Naive thymus-derived CD8-positive, alpha-beta T cell (primary cell): Measurements from ENCODE around the gene DUSP1. TPM values are rescaled to one million over a fixed set of nuclear protein-coding genes. Genes with fewer than 3 reads are reported as not detected.

Experiments
- ATAC-seq, 2 donors: fragments of 150-1000 bp; cut with Tn5 transposase in 1 of 2; sonication (Bioruptor Pico), chemical (Tn5 transposase) in 1 of 2; 1 replicate in 1 of 2; 2 replicates in 1 of 2; pipeline ENCODE4 v1.10.0; 2021; ENCODE audit warnings: mild to moderate bottlenecking in 2 of 2, moderate library complexity in 2 of 2
- POLR2A ChIA-PET: fragments of 350-600 bp; sonication (Branson Sonifier 250); formaldehyde crosslinking; loops from one replicate; lab custom pipeline; 2021; ENCODE audit warnings: antibody characterized with exemption; lab: Charles Lee
- DNase-seq, 10 donors: peaks; one replicate each; pipeline versions ENCODE4 v3.0.0 to v3.0.0-alpha.2; 2020 to 2022
- H3K27ac Mint-ChIP-seq, 10 donors: one replicate each; pipeline ENCODE4 v1.8.0; 2020 to 2022; ENCODE audit warnings: mild to moderate bottlenecking in 10 of 10, mixed read lengths in 10 of 10, moderate library complexity in 4 of 10, inconsistent platforms in 1 of 10
- H3K27me3 Mint-ChIP-seq, 5 donors: one replicate each; pipeline ENCODE4 v1.8.0; 2021 to 2022; ENCODE audit warnings: mixed read lengths in 5 of 5
- H3K36me3 Mint-ChIP-seq, 3 donors: one replicate each; pipeline ENCODE4 v1.8.0; 2020 to 2022; ENCODE audit warnings: mixed read lengths in 3 of 3, mild to moderate bottlenecking in 2 of 3, inconsistent platforms in 1 of 3
- H3K4me1 Mint-ChIP-seq, 4 donors: one replicate each; pipeline ENCODE4 v1.8.0; 2021 to 2022; ENCODE audit warnings: mixed read lengths in 4 of 4
- H3K4me3 Mint-ChIP-seq, 10 donors: one replicate each; pipeline ENCODE4 v1.8.0; 2020 to 2022; ENCODE audit warnings: mild to moderate bottlenecking in 10 of 10, mixed read lengths in 10 of 10, moderate library complexity in 6 of 10, inconsistent platforms in 1 of 10
- H3K9me3 Mint-ChIP-seq, 9 donors: one replicate each; pipeline ENCODE4 v1.8.0; 2020 to 2022; ENCODE audit warnings: mixed read lengths in 9 of 9, mild to moderate bottlenecking in 3 of 9, inconsistent platforms in 1 of 9, moderate library complexity in 1 of 9
- polyA plus RNA-seq, 3 donors: library from polyadenylated mRNA; unstranded; fragments of 300-500 nt; fragmentation: Illumina TruSeq; gene quantifications; one replicate each; pipeline ENCODE4 v1.2.3, GENCODE V29; 2021
- total RNA-seq, 8 experiments: library from RNA in 2 of 8; stranded (reverse) in 2 of 8; gene quantifications; one replicate each; pipeline ENCODE4 v1.2.3 and lab custom pipeline; 2021 to 2026

DUSP1 gene
- total and polyA plus RNA-seq, 5 experiments from 2014 or later, result 23.5 to 660 (median 102) TPM

GRCh38 chr5:172730222-172730621 is 40.8 kb downstream of the DUSP1 start:
- no peak for ATAC-seq
- POLR2A ChIA-PET, result no interaction called here
- H3K27me3 Mint-ChIP-seq, result no peaks in the 10 kb centered on the region
- peak overlapping the region in 3 of 10 donors; percentile 12 to 63 (median 24) for H3K27ac Mint-ChIP-seq
- no peak for DNase-seq
- H3K4me3 Mint-ChIP-seq, result no peak overlapping the region
- no peaks in the 10 kb centered on the region for H3K36me3 Mint-ChIP-seq
- H3K9me3 Mint-ChIP-seq, result no peaks in the 10 kb centered on the region
- H3K4me1 Mint-ChIP-seq, result no peaks in the 10 kb centered on the region

- POLR2A ChIA-PET, result no interaction called here
- peak overlapping the region in 1 of 10 donors; percentile 46 for H3K27ac Mint-ChIP-seq
- H3K4me1 Mint-ChIP-seq, result no peaks in the 10 kb centered on the region
- H3K36me3 Mint-ChIP-seq, result no peaks in the 10 kb centered on the region
- DNase-seq (no peak), ATAC-seq (no peak)
- no peak overlapping the region for H3K4me3 Mint-ChIP-seq
- H3K27me3 Mint-ChIP-seq, result no peaks in the 10 kb centered on the region
- H3K9me3 Mint-ChIP-seq, result no peaks in the 10 kb centered on the region
Measured at GRCh38 chr5:172729588-172729987, 41.4 kb downstream of the DUSP1 start.

- H3K27me3 Mint-ChIP-seq, result peaks cover 0 to under 1% (median 0%) of the 10 kb centered on the region in 5 donors
- H3K36me3 Mint-ChIP-seq, result no peaks in the 10 kb centered on the region
- H3K9me3 Mint-ChIP-seq, result no peaks in the 10 kb centered on the region
- DNase-seq (no peak), ATAC-seq (no peak)
- POLR2A ChIA-PET, result interaction anchor here (0.6 kb wide), 1 partner anchor 66 kb away, joined by 9 read pairs; no protein-coding TSS in a partner anchor
- H3K27ac Mint-ChIP-seq, result peak overlapping the region in 3 of 10 donors; percentile 23 to 46 (median 24)
- no peak overlapping the region for H3K4me3 Mint-ChIP-seq
- no peaks in the 10 kb centered on the region for H3K4me1 Mint-ChIP-seq
Measured at GRCh38 chr5:172728481-172729241, 42.3 kb downstream of the DUSP1 start.

GRCh38 chr5:172727551-172727950 is 43.4 kb downstream of the DUSP1 start:
- no peaks in the 10 kb centered on the region for H3K36me3 Mint-ChIP-seq
- no peaks in the 10 kb centered on the region for H3K9me3 Mint-ChIP-seq
- DNase-seq, result no peak
- peaks cover 0 to 1% (median 0%) of the 10 kb centered on the region in 5 donors for H3K27me3 Mint-ChIP-seq
- H3K4me1 Mint-ChIP-seq, result peaks cover 0 to 4% (median under 1%) of the 10 kb centered on the region in 4 donors
- ATAC-seq, result no peak
- POLR2A ChIA-PET, result interaction anchor here (0.7 to 0.9 kb wide), 2 partner anchors 37 to 43 kb away, joined by 3 read pairs; no protein-coding TSS in a partner anchor
- H3K4me3 Mint-ChIP-seq, result no peak overlapping the region
- peak overlapping the region in 2 of 10 donors; percentile 23 to 90 for H3K27ac Mint-ChIP-seq

- no peak for ATAC-seq
- peaks cover 0 to 10% (median 1%) of the 10 kb centered on the region in 4 donors for H3K4me1 Mint-ChIP-seq
- H3K4me3 Mint-ChIP-seq, result no peak overlapping the region
- peak overlapping the region in 1 of 10 donors; percentile 33 for H3K27ac Mint-ChIP-seq
- POLR2A ChIA-PET, result interaction anchor here (0.9 kb wide), 1 partner anchor 43 kb away, joined by 3 read pairs; no protein-coding TSS in a partner anchor
- no peaks in the 10 kb centered on the region for H3K9me3 Mint-ChIP-seq
- DNase-seq, result no peak
- H3K27me3 Mint-ChIP-seq, result peaks cover 0 to 1% (median 0%) of the 10 kb centered on the region in 5 donors
- no peaks in the 10 kb centered on the region for H3K36me3 Mint-ChIP-seq
Measured at GRCh38 chr5:172726966-172727365, 44.0 kb downstream of the DUSP1 start.

GRCh38 chr5:172725785-172726184 is 45.2 kb downstream of the DUSP1 start:
- H3K27me3 Mint-ChIP-seq, result peaks cover 0 to 1% (median 0%) of the 10 kb centered on the region in 5 donors
- no peaks in the 10 kb centered on the region for H3K36me3 Mint-ChIP-seq
- POLR2A ChIA-PET, result no interaction called here
- H3K9me3 Mint-ChIP-seq, result no peaks in the 10 kb centered on the region
- peak overlapping the region in 2 of 10 donors; percentile 69 to 80 for H3K27ac Mint-ChIP-seq
- H3K4me1 Mint-ChIP-seq, result peaks cover 0 to 17% (median 3%) of the 10 kb centered on the region in 4 donors
- no peak overlapping the region for H3K4me3 Mint-ChIP-seq
- ATAC-seq, result no peak
- no peak for DNase-seq

- Mint-ChIP-seq H3K9me3 (no peaks in the 10 kb centered on the region), H3K4me1 (peaks cover 0 to 17% (median 3%) of the 10 kb centered on the region in 4 donors), H3K36me3 (no peaks in the 10 kb centered on the region), H3K4me3 (no peak overlapping the region), H3K27ac (peak overlapping the region in 1 of 10 donors; percentile 17), H3K27me3 (peaks cover 0 to 1% (median 0%) of the 10 kb centered on the region in 5 donors)
- ATAC-seq (no peak), DNase-seq (no peak)
- POLR2A ChIA-PET, result interaction anchor here (1.0 kb wide), 1 partner anchor 39 kb away, joined by 3 read pairs; no protein-coding TSS in a partner anchor
Measured at GRCh38 chr5:172725273-172725672, 45.7 kb downstream of the DUSP1 start.

GRCh38 chr5:172724242-172725183 is 46.5 kb downstream of the DUSP1 start:
- no peak overlapping the region for H3K27ac Mint-ChIP-seq
- no peaks in the 10 kb centered on the region for H3K9me3 Mint-ChIP-seq
- DNase-seq (no peak), ATAC-seq (no peak)
- no peaks in the 10 kb centered on the region for H3K36me3 Mint-ChIP-seq
- peaks cover 0 to 17% (median 3%) of the 10 kb centered on the region in 4 donors for H3K4me1 Mint-ChIP-seq
- POLR2A ChIA-PET, result interaction anchor here (0.5 to 1.0 kb wide), 3 partner anchors 40 to 438 kb away, joined by 3 to 5 read pairs (median 4); no protein-coding TSS in a partner anchor
- no peak overlapping the region for H3K4me3 Mint-ChIP-seq
- peaks cover 0 to 1% (median 0%) of the 10 kb centered on the region in 5 donors for H3K27me3 Mint-ChIP-seq

GRCh38 chr5:172723508-172723907 is 47.5 kb downstream of the DUSP1 start:
- H3K9me3 Mint-ChIP-seq, result no peaks in the 10 kb centered on the region
- H3K4me1 Mint-ChIP-seq, result peaks cover 0 to 17% (median 3%) of the 10 kb centered on the region in 4 donors
- DNase-seq, result no peak
- H3K36me3 Mint-ChIP-seq, result no peaks in the 10 kb centered on the region
- H3K4me3 Mint-ChIP-seq, result no peak overlapping the region
- no peak for ATAC-seq
- peaks cover 0 to 1% (median 0%) of the 10 kb centered on the region in 5 donors for H3K27me3 Mint-ChIP-seq
- POLR2A ChIA-PET, result interaction anchor here (0.6 to 1.0 kb wide), 2 partner anchors 84 to 243 kb away, joined by 4 to 5 read pairs; no protein-coding TSS in a partner anchor
- H3K27ac Mint-ChIP-seq, result no peak overlapping the region

GRCh38 chr5:172722327-172722815 is 48.6 kb downstream of the DUSP1 start:
- ATAC-seq (peak in 1 of 2 donors; percentile 47), DNase-seq (peak in 2 of 10 donors; percentile 23 to 39)
- peaks cover 0 to 1% (median 0%) of the 10 kb centered on the region in 5 donors for H3K27me3 Mint-ChIP-seq
- H3K4me3 Mint-ChIP-seq, result peak overlapping the region in 2 of 10 donors; percentile 25 to 71
- POLR2A ChIA-PET, result interaction anchor here (2.4 kb wide), 1 partner anchor 49 kb away, joined by 7 read pairs; the partner anchor contains the start of gene DUSP1
- no peaks in the 10 kb centered on the region for H3K36me3 Mint-ChIP-seq
- peaks cover 0 to 17% (median 3%) of the 10 kb centered on the region in 4 donors for H3K4me1 Mint-ChIP-seq
- peak overlapping the region in 3 of 10 donors; percentile 18 to 81 (median 54) for H3K27ac Mint-ChIP-seq
- no peaks in the 10 kb centered on the region for H3K9me3 Mint-ChIP-seq

- H3K4me3 Mint-ChIP-seq, result peak overlapping the region in 1 of 10 donors; percentile 19
- POLR2A ChIA-PET, result interaction anchor here (2.4 kb wide), 1 partner anchor 50 kb away, joined by 7 read pairs; the partner anchor contains the start of gene DUSP1
- ATAC-seq, result no peak
- DNase-seq, result no peak
- peaks cover 4 to 24% (median 9%) of the 10 kb centered on the region in 4 donors for H3K4me1 Mint-ChIP-seq
- peaks cover 0 to 1% (median 0%) of the 10 kb centered on the region in 5 donors for H3K27me3 Mint-ChIP-seq
- no peaks in the 10 kb centered on the region for H3K36me3 Mint-ChIP-seq
- peak overlapping the region in 2 of 10 donors; percentile 18 to 54 for H3K27ac Mint-ChIP-seq
- no peaks in the 10 kb centered on the region for H3K9me3 Mint-ChIP-seq
Measured at GRCh38 chr5:172721455-172722326, 49.3 kb downstream of the DUSP1 start.
